Lower lobe of right lung (tissue), 2 donors: ENCODE results near the gene GCC2. TPM values are rescaled to one million over a fixed set of nuclear protein-coding genes. Genes with fewer than 3 reads are reported as not detected.

Experiments used
- ATAC-seq, 2 donors: fragments of 200-7000 bp; cut with Tn5 transposase; one replicate each; pipeline ENCODE4 v1.9.1; 2020 to 2022; ENCODE audit warnings: mild to moderate bottlenecking in 2 of 2, moderate library complexity in 2 of 2
- DNase-seq: peaks from one replicate; pipeline ENCODE4 v3.0.0-alpha.2; 2020
- H3K27ac ChIP-seq: fragments of 200-600 bp; one replicate; pipeline ENCODE4 v1.8.0; 2022
- H3K27me3 ChIP-seq: fragments of 200-600 bp; one replicate; pipeline ENCODE4 v1.8.0; 2022; ENCODE audit warnings: low read depth
- H3K36me3 ChIP-seq: fragments of 200-600 bp; one replicate; pipeline ENCODE4 v1.8.0; 2022; ENCODE audit warnings: mild to moderate bottlenecking
- H3K4me1 ChIP-seq: fragments of 200-600 bp; one replicate; pipeline ENCODE4 v1.8.0; 2022
- H3K4me3 ChIP-seq: fragments of 200-600 bp; one replicate; pipeline ENCODE4 v1.8.0; 2022; ENCODE audit warnings: mild to moderate bottlenecking
- H3K9me3 ChIP-seq: fragments of 200-600 bp; one replicate; pipeline ENCODE4 v1.8.0; 2022
- intact Hi-C: fragments of 100-400 bp; cut with DNase I; formaldehyde crosslinking; loops from one replicate; pipeline ENCODE4 v1.11.0; 2022
- total RNA-seq: library from RNA; stranded (reverse); fragmentation: NEBNext Ultra II Directional; extraction: Animal tissue kit (Norgen Biotek cat#: 25700); gene quantifications from one replicate; pipeline ENCODE4 v1.2.1, GENCODE V29; 2021
- TF ChIP-seq, protein P1 (sequence below): fragments of 200-600 bp; IDR thresholded peaks from one replicate; pipeline ENCODE4 v1.8.0; 2022; ENCODE audit warnings: antibody characterized with exemption, mild to moderate bottlenecking
- donor health status: DM: no; HTN: yes; CAD: no; lungs with severe emphysema.

The GCC2 gene
- total RNA-seq, 1 donor from 2014 or later = 52.4 TPM

DNA sequence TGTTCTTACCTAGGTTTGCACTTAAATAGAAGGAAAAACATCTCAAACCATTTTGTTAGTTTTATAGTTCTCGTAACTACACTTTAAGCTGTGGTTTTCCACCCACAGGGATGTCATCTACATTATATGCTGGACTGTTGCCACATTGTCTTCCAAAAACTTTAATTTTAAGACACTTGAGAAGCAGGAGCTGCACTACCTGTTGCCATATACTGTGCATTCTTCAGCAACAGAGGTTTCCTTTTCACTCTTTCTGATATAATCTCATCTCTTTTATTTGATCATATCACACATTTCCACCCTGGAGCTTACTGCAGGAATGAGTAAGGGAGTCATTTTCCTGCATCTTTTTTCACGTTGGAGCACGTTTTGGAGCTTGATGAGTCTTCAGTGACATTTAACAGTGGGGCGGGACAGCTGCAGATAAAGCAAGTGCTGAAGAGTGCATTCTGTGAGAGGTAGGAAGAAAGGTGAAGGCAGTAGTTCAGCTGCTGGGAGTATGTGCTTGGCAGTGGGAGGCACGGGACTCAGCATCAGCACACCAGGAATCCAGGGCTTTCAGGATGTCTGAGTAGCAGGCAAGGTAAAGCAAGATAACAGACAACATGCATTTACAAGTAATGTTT is 89.1 kb downstream of the GCC2 start:
- intact Hi-C loops = no loop called here
- ATAC-seq (no peak), DNase-seq (no peak)
- Histone ChIP-seq H3K9me3 (no peaks in the 10 kb centered on the region), H3K27ac (no peak overlapping the region), H3K36me3 (no peaks in the 10 kb centered on the region), H3K27me3 (no peaks in the 10 kb centered on the region), H3K4me1 (peaks cover 34% of the 10 kb centered on the region), H3K4me3 (no peak overlapping the region)
- TF ChIP-seq, protein P1, sequence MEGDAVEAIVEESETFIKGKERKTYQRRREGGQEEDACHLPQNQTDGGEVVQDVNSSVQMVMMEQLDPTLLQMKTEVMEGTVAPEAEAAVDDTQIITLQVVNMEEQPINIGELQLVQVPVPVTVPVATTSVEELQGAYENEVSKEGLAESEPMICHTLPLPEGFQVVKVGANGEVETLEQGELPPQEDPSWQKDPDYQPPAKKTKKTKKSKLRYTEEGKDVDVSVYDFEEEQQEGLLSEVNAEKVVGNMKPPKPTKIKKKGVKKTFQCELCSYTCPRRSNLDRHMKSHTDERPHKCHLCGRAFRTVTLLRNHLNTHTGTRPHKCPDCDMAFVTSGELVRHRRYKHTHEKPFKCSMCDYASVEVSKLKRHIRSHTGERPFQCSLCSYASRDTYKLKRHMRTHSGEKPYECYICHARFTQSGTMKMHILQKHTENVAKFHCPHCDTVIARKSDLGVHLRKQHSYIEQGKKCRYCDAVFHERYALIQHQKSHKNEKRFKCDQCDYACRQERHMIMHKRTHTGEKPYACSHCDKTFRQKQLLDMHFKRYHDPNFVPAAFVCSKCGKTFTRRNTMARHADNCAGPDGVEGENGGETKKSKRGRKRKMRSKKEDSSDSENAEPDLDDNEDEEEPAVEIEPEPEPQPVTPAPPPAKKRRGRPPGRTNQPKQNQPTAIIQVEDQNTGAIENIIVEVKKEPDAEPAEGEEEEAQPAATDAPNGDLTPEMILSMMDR = no peak

- ATAC-seq (no peak), DNase-seq (no peak)
- Histone ChIP-seq H3K4me3 (no peak overlapping the region), H3K4me1 (peaks cover 17% of the 10 kb centered on the region), H3K27me3 (no peaks in the 10 kb centered on the region), H3K9me3 (no peaks in the 10 kb centered on the region), H3K27ac (no peak overlapping the region), H3K36me3 (no peaks in the 10 kb centered on the region)
- TF ChIP-seq, protein P1 = no peak
- intact Hi-C loops = no loop called here
These were observed 92.4 kb downstream of the GCC2 start for GRCh38 chr2:108541451-108541850.

GRCh38 chr2:108542071-108542470 is 93.1 kb downstream of the GCC2 start:
- Histone ChIP-seq H3K27me3 (no peaks in the 10 kb centered on the region), H3K9me3 (no peaks in the 10 kb centered on the region), H3K27ac (no peak overlapping the region), H3K36me3 (no peaks in the 10 kb centered on the region), H3K4me1 (peaks cover 17% of the 10 kb centered on the region), H3K4me3 (no peak overlapping the region)
- ATAC-seq = no peak
- TF ChIP-seq, protein P1 = no peak
- intact Hi-C loops = no loop called here
- DNase-seq = no peak

DNA sequence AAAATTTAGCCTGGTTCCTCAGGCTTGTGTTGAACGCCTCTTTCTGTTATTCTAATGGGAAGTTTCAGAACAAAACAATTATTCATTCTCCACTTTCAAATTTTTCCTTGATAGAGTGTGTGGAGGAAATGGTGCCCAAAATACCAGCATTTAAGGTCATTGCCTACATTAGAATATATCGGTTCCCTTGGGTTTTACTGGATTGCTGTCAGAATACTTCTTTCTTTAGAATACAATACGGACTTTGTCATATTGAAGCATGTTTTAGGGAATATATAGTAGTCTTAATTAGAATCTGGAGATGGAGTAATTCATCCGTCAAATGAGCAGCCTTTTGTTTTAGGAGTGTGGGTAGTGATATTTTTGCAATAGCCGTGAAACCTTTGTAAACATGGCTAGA is 98.6 kb downstream of the GCC2 start:
- ATAC-seq = no peak
- intact Hi-C loops = no loop called here
- DNase-seq = no peak

DNA sequence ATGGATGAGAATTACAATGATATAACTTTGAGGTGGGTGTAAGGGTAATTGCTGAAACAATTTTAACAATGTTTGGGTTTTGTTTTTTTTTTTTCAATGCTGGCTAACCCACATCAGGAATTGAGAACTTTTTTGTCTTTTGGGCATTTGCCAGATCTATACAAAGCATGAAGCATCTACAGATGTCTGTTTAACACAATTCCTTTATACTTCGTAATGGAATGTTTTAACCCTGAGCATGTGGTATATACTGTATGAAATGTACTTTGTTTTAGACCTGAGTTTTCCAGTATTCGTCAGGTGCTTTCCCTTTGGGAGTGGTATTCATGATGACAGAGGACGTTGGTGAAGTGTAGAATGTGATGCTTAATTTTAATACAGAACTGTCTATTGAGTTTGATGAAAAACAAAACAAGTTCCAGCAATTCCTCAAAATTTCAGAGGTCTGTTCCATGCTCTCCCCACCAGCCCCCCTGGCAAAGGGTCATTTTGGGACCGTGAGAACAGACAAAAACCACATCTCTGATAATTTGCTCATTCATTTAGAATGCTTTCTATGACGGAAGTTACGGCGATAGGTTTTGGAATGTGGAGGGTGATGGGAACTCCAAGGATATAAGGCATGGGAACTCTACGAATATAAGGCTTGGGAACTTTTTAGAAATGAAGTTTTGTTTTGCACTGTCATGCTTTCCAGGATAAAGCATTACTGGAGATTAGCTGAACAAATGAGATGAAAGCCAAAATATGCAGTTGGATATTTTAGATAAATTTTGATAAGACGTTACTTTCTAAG is 99.4 kb downstream of the GCC2 start:
- ATAC-seq (no peak), DNase-seq (no peak)
- no peak overlapping the region for H3K4me3 ChIP-seq
- no peaks in the 10 kb centered on the region for H3K9me3 ChIP-seq
- TF ChIP-seq, protein P1 = no peak
- H3K27me3 ChIP-seq = no peaks in the 10 kb centered on the region
- intact Hi-C loops = no loop called here
- no peaks in the 10 kb centered on the region for H3K36me3 ChIP-seq
- H3K27ac ChIP-seq = no peak overlapping the region
- H3K4me1 ChIP-seq = peaks cover 9% of the 10 kb centered on the region

More for the DNA sequence above, 98.6 kb downstream of the GCC2 start:
- Histone ChIP-seq H3K27ac (no peak overlapping the region), H3K4me1 (peaks cover 1% of the 10 kb centered on the region), H3K36me3 (no peaks in the 10 kb centered on the region), H3K27me3 (no peaks in the 10 kb centered on the region), H3K9me3 (no peaks in the 10 kb centered on the region), H3K4me3 (no peak overlapping the region)
- TF ChIP-seq, protein P1 = no peak
